Stimulated activated CD4-positive, alpha-beta T cell treated with anti-CD3 and anti-CD28 coated beads, Interleukin-1b, Interleukin-23, amount 100 ng/mL, for 1 hour (primary cell): Measurements from ENCODE around the gene IL3RA.
"Not testable (repeated sequence)": the region's sequence is repeated elsewhere in the genome, so short reads cannot be mapped to it uniquely, and the experiment has no call there.

Experiments
- DNase-seq, 2 donors: peaks; one replicate each; pipeline ENCODE4 v3.0.0-alpha.2; 2020; ENCODE audit warnings: low read depth in 2 of 2

IL3RA gene

DNA sequence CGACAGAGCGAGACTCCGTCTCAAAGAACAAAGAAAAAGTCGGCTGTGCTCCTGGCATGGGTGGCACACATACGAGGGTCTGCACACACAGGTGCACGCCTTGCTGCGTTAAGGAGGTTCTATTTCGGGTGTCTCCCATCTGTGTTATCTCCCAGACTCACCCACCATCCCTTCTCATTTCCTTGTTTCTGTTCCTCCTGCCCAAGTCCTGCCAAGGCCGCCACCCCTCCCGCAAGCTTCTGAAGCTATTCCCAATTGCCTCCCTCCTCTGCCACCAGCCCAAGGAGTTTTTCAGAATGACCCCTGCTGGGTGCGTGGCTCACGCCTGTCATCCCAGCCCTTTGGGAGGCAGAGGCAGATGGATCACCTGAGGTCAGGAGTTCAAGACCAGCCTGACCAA lies 6.0 kb upstream of the IL3RA start:
- no peak for DNase-seq

DNA sequence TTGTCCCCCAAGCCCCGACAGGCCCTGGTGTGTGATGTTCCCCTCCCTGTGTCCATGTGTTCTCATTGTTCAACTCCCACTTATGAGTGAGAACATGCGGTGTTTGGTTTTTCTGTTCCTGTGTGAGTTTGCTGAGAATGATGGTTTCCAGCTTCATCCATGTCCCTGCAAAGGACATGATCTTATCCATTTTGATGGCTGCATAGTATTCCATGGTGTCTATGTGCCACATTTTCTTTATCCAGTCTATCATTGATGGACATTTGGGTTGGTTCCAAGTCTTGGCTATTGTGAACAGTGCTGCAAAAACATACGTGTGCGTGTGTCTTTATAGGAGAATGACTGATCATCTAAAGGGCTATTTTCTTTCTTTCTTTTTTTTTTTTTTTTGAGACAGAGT lies 4.2 kb upstream of the IL3RA start:
- DNase-seq, result not testable (repeated sequence)

DNA sequence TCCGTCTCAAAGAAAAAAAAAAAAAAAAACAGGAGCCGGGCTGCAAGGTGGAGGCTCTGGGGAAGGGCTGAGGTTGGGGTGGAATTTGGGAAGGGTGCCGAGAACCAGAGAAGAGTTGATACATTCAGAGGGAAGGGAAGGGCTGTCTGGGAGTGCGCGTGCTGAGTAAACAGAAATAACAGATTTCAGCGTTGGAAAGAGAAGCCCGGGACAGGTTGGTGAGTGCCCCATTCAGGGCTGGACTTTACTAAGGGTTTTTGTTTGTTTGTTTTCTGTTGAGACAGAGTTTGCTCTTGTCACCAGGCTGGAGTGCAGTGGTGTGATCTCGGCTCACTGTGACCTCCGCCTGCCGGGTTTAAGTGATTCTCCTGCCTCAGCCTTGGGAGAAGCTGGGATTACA lies 1.7 kb upstream of the IL3RA start:
- no peak for DNase-seq

DNA sequence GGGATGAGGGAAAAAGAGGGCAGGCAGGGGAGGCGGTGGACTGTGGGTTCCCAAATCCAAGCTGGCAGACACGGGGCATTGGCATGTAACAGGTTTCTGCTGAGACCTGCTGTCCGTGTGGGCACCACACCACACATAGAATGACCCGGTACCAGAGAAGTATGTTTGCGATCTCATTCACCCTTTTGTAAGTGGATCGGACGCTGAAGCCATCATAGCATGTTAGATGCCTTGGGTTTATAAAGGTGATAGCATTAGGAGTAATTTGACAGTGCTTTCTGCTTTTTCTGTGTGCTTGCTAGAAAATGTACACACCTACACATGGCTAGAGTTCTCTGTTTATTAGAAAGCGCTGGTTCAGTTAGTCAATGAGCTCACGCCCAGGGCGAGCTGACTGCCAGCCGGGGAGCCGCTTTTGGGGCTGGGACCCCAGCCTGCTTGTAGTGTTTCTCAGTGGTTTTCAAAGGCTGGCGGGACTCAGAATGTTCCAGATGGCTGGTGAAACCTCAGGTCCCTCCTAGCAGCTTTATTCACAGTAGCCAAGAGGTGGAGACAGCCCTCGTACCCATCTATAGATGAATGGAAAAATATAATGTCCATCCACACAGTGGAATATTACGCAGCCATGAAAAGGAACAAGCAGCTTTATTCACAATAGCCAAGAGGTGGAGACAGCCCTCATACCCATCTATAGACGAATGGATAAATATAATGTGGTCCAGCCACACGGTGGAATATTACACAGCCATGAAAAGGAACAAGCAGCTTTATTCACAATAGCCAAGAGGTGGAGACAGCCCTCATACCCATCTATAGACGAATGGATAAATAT lies 579 bp downstream of the IL3RA start:
- no peak for DNase-seq

DNA sequence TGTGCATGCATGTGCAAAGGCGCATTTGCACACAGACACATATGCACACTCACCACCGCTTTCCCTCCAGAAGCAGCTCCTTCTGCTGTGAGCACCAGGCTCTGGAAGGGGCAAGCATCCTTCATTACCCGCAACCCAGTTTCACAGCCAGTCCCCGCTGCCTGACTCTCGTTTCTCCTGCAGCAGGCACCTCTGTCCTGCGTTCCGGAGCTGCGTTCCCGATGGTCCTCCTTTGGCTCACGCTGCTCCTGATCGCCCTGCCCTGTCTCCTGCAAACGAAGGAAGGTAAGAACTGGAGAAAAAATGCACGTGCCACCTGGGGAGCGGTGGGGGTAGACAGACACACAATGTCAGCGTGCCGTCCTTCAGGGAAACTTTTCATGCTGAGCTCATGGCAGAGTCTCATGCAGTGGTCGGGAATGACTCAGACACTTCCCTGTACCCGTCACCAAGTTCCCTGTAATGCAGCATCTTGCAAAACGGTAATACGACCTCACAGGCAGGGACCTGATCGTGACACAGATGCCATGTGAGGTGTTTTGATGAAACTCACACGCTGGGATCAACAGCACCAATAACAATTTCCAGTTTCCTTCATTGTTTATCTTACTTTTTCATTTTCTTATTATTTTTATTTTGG lies 5.1 kb downstream of the IL3RA start:
- DNase-seq, result no peak

DNA sequence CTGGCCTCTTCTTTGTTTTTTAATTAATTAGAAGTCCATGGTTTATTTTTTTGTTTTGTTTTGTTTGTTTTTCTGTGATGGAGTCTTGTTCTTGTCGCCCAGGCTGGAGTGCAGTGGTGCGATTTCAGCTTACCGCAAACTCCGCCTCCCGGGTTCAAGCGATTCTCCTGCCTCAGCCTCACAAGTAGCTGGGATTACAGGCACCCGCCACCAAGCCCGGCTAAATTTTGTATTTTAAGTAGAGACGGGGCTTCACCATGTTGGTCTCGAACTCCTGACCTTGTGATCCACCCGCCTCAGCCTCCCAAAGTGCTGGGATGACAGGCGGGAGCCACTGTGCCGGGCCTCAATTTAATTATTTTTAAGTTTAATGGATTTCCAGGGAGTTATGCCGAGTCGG lies 13.0 kb downstream of the IL3RA start:
- not testable (repeated sequence) for DNase-seq

DNA sequence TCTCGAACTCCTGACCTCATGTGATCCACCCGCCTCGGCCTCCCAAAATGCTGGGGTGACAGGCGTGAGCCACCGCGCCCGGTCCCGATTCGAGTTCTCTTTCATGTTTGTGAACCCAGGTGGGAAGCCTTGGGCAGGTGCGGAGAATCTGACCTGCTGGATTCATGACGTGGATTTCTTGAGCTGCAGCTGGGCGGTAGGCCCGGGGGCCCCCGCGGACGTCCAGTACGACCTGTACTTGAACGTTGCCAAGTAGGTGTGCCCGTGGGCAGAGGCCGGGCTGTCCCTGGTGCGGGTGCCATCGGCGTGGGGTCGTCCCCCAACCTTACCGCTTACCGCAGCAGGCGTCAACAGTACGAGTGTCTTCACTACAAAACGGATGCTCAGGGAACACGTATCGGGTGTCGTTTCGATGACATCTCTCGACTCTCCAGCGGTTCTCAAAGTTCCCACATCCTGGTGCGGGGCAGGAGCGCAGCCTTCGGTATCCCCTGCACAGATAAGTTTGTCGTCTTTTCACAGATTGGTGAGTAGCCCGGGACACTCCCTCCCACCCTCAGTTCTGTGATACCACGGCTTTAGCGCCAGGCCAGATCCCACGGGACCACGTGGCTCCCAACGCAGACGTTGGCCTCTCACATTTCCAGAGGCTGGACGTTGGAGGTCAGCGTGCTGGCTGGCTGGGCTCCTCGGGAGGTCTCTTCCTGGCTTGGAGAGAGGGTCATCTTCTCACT lies 15.6 kb downstream of the IL3RA start:
- no peak for DNase-seq

DNA sequence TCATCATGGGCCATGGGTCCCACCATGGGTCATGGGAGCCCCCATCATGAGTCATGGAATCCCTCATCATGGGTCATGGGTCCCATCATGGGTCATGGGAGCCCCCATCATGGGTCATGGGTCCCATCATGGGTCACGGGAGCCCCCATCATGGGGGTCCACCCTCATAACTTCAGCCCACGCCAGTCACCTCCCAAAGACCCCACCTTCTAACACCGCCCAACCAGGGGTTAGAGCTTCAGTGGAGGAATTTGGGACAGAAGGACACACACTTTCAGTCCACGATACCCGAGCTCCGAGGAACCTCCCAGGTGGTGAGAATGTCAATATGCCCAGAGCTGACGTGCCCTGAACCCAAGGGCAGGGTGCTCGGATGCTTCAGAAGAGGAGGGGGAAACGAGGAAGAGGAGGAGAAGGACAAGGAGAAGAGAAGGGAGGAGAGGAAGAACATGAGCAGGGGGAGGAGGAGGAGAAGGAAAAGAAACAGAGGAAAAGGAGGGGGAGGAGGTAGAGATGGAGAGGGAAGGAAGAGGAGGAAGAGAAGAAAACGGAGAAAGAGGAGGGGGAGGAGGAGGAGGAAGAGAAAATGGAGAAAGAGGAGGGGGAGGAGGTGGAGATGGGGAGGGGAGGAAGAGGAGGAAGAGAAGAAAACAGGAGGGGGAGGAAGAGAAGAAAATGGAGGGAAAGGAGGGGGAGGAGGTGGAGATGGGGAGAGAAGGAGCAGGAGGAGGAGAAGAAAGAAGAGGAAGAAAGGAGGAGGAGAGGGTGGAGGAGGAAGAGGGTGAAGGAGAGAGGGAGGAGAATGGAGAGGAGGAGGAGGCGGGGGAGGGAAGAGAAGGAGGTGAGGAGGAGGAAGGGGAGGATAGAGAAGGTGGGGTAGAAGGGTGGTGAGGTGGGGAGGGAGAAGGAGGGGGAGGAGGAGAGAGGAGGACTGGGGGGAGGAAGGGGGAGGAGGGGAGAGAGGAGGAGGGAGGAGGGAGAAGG lies 17.7 kb downstream of the IL3RA start:
- no peak for DNase-seq

DNA sequence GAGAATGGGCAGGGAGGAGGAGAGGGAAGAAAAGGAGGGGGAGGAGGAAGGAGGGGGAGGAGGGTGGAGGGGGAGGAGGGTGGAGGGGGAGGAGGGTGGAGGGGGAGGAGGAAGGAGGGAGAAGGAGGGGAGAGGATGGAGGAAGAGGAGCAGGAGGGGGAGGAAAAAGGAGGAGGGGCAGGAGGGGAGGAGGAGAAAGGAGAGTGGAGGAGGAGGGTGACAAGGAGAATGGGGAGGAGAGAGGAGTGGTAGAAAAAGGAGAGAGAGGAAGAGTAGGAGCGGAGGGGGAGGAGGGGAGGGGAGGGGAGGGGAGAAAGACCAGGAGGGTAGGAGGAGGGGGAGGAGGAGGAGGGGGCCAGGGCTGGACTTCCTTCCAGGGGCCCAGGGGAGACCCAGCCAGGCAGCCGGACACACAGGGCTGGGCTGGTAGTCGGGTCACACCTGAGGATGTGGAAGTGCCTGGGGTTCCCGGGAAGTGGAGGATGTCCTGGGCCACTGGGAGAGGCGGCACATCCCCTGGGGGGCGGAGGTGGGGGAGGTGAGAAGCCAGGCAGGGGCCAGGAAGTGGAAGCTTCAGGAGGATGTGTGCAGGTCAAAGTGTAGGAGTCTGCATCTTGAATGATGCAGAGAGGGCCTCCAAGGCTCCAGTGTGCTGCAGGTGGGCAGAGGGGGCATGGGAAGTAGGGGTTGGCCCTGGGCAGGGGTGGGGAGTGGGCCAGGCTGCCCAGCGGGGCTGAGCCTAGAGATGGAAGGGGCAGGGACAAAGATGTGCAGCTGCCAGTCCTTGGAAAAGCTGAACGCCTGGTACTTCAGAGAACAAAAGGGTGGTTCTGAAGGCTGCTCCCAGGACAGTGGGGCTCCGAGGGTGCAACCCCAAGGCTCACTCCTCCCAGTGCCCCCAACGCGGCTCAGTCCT lies 18.8 kb downstream of the IL3RA start:
- no peak for DNase-seq

DNA sequence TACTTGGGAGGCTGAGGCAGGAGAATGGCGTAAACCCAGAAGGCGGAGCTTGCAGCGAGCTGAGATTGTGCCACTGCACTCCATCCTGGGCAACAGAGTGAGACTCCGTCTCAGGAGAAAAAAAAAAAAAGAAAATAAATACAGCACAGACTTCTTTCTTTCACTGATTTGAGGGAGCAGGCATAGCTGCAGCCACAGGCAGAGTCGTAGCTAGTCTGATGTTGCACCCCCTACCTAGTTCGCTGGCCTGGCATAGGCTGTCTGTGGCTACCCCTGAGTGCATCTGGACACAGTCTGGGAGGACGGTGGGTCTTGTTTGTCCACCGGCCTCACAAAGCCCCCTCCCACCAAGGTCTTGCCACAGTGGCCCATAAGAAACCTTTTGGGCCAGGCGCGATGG lies 21.4 kb downstream of the IL3RA start:
- no peak for DNase-seq

DNA sequence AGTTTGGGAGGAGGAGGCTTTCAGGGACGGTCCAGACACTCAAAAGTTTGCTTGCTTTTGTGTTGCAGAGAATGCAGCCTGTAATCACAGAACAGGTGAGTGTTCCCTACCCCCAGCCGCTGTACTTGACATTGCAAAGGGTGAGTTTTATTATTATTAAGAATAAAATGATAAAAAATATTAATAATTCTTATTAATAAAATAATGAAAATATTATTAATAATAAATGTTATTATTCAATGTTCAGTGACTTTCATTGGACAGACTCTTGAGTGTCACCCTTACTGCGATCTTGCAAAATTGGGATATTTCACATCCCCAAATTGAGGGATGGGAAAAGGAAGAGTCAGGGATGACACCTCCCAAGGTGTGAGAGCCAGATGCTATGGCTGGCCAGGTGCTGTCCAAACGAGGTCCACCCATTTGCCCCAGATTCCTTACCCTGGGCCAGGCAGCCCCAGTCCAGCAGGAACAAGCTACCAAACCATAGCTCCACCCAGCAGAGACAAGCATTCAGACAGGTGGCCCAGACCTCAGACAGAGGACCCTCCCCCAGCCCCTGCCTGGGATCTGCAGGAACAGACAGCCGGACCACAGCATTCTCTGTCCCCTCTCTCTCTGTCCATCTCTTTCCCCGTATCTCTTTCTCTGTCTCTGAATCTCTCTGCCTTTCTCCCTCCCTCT lies 22.4 kb downstream of the IL3RA start:
- DNase-seq, result no peak

DNA sequence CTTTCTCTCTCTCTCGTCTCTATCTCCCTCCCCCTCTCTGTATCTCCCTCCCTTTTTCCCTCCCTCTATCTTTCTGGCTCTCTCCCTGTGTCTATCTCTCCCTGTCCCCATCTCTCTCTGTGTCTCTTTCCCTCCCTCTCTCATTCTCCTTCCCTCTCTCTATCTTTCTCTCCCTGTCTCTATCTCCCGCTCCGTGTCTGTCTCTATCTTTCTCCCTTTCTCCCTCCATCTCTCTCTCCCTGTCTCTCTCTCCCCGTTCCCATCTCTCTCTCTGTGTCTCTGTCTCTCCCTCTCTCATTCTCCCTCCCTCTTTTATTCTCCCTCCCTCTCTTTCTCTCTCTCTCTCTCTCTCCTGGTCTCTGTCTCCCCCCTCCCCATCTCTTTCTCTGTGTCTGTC lies 22.9 kb downstream of the IL3RA start:
- DNase-seq, result no peak

DNA sequence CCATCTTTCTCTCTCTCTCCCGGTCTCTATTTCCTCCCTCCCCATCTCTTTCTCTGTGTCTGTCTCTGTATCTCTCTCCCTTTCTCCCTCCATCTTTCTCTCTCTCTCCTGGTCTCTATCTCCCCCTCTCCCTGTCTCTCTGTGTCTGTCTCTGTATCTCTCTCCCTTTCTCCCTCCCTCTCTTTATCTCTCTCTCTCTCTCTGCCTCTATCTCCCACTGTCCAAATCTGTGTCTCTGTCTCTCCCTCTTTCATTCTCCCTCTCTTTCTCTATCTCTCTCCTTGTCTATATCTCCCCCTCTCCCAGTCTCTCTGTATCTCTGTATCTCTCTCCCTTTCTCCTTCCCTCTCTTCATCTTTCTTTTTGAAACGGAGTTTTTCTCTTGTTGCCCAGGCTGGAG lies 23.6 kb downstream of the IL3RA start:
- DNase-seq, result no peak

DNA sequence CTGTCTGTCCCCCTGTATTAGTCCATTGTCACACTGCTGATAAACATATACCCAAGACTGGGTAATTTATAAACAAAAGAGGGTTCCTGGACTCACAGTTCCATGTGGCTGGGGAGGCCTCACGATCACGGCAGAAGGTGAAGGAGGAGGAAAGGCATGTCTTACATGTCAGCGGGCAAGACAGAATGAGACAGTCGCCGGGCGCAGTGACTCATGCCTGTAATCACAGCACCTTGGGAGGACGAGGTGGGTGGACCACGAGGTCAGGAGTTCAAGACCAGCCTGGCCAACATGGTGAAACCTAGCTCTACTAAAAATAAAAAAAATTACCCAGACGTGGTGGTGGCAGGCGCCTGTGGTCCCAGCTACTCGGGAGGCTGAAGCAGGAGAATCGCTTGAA lies 24.7 kb downstream of the IL3RA start:
- DNase-seq, result no peak

DNA sequence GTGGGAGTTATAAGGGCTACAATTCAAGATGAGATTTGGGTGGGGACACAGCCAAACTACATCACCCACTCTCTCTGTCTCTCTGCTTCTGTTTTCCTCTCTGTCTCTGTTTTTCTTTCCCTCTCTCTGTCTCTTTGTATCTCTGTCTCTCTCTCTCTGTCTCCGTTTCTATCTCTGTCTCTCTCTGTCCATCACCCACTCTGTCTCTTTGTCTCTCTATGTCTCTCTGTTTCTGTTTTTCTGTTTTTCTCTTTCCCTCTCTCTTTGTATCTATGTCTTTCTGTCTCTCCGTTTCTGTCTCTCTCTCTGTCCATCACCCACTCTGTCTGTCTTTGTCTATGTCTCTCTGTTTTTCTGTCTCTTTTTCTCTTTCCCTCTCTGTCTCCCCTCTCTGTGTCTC lies 25.3 kb downstream of the IL3RA start:
- DNase-seq, result no peak

DNA sequence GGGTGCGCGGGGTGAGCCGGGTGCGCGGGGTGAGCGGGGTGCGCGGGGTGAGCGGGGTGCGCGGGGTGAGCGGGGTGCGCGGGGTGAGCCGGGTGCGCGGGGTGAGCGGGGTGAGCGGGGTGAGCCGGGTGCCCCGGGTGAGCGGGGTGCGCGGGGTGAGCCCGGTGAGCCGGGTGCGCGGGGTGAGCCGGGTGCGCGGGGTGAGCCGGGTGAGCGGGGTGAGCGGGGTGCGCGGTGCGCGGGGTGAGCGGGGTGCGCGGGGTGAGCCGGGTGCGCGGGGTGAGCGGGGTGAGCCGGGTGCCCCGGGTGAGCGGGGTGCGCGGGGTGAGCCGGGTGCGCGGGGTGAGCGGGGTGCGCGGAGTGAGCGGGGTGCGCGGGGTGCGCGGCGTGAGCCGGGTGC lies 29.8 kb downstream of the IL3RA start:
- not testable (repeated sequence) for DNase-seq

DNA sequence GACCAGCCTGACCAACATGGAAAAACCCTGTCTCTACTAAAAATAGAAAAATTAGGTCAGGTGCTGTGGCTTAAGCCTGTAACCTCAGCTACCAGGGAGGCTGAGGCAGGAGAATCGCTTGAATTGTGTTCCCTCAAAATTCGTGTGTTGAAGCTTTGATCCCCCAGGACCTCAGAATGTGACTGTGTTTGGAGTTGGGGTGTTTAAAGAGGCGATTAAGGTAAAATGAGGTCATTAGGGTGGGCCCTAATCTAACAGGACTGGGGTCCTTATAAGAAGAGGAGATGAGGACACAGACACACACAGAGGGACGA lies 31.8 kb downstream of the IL3RA start:
- DNase-seq, result no peak

DNA sequence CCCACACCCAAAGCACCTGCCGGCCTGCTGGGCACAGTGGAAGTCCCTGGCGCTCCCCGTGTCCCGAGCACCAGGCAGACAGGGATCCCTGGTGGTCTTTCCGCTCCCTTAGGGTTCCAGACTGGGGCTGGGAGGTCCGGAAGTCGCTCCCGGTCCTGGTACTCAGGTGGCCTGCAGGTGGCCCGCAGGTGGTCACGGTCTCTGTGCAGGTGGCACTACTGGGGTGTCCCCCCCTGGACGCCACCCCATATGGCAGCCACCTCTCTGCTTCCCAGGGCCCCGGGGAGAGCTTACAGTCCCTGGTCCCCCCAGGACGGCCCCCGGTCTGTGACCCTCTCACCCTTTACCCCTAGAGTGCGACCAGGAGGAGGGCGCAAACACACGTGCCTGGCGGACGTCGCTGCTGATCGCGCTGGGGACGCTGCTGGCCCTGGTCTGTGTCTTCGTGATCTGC lies 41.7 kb downstream of the IL3RA start:
- DNase-seq, result no peak

DNA sequence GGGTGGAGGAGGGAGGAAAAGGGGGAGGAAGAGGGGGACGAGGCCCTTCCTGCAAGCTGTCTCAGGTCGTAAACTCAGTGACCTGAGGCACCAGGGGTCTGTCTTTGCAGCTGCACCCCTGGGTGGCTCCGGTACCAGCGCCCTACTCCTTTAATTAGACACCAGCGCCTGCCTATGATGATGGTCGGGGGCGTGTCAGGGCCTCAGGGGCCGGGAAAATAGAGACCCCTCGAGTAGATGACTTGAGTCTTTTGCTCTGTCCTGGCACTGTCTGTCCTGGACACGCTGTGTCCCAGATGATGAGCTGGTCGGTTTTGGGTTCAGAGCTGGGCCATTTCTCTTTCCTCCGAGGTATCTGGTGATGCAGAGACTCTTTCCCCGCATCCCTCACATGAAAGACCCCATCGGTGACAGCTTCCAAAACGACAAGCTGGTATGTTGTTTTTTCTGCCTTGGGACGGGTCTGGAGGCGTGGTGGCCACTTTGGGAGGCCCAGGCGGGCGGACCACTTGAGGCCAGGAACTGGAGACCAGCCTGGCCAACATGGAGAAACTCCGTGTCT lies 44.2 kb downstream of the IL3RA start:
- DNase-seq, result no peak
